T-helper 2 cell treated with Interferon-gamma antibody and Interleukin-4, amounts not matched to agents 100 ng/mL and 5 ng/mL, for 36 hours (primary cell): Measurements from ENCODE around the gene LBHD1. TPM values are rescaled to one million over a fixed set of nuclear protein-coding genes. Genes with fewer than 3 reads are reported as not detected.
"Not testable (repeated sequence)": the region's sequence is repeated elsewhere in the genome, so short reads cannot be mapped to it uniquely, and the experiment has no call there.

Experiments
- intact Hi-C: fragments of 100-400 bp; cut with micrococcal nuclease; formaldehyde crosslinking; loops from one replicate; pipeline ENCODE4 v1.15.1; 2023
- total RNA-seq: library from RNA; stranded (reverse); gene quantifications from 2 replicates; pipeline ENCODE4 v1.2.3, GENCODE V29; 2022

The LBHD1 gene
- total RNA-seq, 1 donor from 2014 or later: 18.9 TPM

DNA sequence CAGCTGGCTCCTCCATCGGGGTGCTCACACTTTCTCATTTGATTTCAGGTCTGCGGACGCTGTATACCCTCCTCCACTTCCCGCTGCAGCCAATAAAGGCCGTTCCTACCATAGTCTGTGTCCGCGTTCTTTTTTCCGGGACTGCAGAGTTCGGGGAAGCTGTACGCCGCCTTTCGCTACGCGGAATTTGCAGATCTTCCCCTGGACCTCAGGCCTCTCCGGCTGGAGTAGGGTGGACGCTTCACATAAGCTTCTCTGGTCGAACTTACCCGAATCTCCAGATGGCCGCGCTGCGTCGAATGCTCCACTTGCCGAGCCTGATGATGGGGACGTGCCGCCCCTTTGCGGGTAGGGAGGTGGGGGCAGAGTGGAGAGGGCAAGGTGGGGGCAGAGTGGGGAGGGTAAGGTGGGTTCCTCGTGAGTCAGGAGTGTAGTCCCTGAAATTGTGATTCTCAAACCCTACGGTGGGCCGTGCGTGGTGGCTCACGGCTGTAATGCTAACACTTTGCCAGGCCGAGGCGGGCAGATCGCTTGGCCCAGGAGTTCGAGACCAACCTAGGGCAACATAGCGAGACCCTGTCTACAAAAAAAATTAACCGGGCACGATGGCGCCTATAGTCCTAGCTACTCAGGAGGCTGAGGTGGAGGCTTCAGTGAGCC lies 6.3 kb downstream of the LBHD1 start:
- intact Hi-C loops: loop anchor here (1.0 to 2.0 kb wide), 7 partner anchors 13 to 75 kb away; partner anchors contain the start of genes EML3, GANAB, HNRNPUL2 and MTA2

DNA sequence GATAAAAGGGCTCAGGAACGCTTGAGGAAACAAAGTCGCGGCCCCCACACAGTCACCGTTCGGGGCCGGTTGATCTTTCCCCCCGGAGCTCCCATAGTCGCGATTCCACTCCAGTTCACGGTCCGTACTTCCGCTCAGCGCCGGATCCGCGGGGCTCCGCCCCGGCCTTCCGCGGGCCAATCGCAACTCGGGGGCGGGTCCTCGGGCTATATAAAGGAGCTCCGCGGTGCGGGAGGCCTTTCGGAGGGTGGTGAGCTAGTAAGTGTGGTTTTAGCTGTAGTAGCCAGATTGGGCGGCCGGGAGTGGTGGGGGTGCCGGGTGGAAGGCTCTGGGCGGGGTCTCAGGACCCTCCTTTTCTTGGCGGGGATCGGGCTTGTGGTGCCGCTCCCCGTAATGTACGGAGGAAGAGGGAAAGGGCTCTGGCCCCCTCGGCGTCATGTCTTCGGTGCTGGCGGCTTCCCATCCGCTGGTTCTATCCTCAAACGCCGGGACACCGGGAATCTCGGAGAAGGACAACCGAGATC lies 6.9 kb downstream of the LBHD1 start, which contains the start of the genes C11orf98 and CSKMT:
Gene C11orf98, minus strand, starts transcription at position 136 of the 524 bp plus-strand sequence. Its CDS starts 41 bp downstream, at position 95.
Gene CSKMT, plus strand, starts transcription at position 238 of the 524 bp plus-strand sequence. CDS start 568 bp downstream, outside the sequence.
- intact Hi-C loops: loop anchor here (1.0 to 2.0 kb wide), 7 partner anchors 14 to 74 kb away; partner anchors contain the start of genes EML3, GANAB, HNRNPUL2 and MTA2

DNA sequence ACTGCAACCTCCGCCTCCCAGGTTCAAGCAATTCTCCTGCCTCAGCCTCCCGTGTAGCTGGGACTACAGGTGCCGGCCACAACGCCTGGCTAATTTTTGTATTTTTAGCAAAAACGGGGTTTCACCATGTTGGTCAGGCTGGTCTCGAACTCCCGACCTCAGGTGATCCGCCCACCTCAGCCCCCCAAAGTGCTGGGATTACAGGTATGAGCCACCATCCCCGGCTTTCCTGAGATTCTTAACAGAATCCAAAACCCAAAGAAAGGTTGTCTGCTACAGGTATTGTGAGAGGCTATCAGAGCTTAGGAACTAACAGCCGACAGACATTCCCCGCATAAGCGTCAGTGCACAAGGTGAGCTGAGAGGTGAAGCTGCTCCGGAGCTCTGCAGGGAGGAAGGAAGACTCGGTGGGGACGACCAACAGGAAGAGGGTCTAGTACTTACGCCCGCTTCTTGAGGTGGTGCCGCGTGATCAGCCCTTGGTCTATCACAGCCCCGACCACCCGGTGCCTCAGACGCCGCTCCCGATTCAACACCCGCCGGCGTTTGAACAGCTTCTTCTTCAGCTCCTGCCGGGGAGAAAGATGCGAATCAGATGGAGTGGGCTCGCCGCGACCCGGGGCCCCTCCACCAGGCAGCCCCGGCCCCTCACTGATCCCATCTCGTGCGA lies 7.5 kb downstream of the LBHD1 start:
- intact Hi-C loops: loop anchor here (1.0 to 2.0 kb wide), 7 partner anchors 14 to 74 kb away; partner anchors contain the start of genes EML3, GANAB, HNRNPUL2 and MTA2

DNA sequence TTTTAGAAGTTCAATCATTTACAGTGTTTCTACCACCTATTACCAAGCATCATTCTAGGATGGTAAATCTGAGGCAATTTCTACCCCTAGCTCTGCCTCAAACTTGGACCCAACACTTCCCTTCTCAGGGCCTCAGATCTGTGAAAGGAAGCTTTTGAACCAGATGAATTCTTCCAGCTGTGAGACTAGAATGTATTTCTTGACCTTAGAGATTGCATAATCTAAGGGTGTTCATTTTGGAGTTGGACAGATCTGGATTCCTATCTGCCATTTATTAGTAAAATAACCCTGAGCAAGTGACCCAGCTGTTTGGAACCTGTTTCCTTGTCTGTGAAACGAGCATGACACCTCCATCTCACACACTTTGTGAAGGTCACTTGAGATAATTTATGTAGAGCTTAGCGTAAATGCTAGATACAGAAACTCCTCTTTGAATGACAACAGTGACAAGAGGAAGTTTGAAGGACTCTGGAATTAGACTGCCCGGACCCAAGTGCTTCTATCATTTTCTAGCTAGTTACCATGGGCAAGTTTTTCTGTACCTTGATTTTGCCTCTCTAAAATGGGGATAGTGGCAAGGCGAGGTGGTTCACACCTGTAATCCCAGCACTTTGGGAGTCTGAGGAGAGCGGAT lies 15.2 kb downstream of the LBHD1 start:
- intact Hi-C loops: no loop called here

DNA sequence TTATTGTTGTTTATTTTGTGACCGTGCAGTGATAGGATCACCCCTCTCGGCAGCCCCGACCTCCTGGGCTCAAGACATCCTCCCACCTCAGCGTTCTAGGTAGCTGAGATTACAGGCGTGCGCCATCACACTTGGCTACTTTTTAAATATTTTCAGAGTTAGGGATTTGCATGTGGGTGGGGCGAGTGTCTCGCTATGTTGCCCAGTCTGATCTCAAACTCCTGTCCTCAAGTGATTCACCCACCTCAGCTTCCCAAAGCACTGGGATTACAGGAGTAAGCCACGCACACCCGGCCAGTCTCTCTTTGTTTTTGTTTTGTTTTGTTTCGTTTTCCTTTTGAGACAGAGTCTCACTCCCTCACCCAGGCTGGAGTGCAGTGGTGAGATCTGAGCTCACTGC lies 17.8 kb downstream of the LBHD1 start:
- intact Hi-C loops: no loop called here

DNA sequence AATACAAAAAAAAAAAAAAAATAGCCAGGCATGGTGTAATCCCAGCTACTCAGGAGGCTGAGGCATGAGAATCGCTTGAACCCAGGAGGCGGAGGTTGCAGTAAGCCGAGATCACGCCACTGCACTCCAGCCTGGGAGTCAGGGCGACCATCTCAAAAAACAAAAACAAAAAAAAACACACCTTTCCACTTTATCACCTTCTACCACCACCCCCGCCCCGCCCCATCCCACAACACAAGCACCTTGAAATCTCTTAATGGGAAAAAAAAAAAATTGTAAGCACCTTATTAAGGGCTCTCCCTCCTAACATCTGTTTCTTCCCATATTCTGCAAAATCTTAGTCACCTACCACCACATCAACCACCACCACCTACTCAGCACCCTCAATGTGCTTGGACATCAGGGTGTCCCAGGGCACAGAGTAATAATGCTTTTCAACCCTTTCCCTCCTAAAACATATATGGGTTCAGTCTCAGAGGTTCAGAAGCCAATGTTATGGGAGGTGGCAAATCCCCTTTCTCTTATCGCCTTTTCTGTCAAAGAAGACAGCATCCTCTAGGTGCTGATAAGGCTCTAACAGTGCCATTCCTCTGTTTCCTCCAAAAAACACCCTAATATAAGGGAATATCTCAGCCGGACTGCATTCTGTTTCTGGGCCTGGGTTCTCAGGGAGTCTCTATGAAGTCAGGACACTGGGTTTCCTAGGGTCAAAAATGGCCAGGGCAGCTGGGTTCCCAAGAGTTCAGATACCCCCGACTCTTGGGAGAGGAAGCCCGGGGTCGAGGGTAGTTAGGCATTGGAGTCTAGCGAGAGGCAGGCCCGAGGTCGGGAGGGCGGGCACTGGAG lies 19.7 kb downstream of the LBHD1 start:
- intact Hi-C loops: loop anchor here (2.0 kb wide), 4 partner anchors 18 to 52 kb away; partner anchors contain the start of genes EML3, MTA2, ROM1 and UBXN1

DNA sequence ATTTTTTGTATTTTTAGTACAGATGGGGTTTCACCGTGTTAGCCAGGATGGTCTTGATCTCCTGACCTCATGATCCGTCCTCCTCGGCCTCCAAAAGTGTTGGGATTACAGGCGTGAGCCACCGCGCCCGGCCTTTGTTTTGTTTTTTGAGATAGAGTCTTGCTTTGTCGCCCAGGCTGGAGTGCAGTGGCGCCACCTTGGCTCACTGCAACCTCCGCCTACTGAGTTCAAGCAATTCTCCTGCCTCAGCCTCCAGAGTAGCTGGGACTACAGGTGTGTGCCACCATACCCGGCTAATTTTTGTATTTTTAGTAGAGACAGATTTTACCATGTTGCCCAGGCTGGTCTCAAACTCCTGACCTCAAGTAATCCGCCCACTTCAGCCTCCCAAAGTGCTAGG lies 21.8 kb downstream of the LBHD1 start:
- intact Hi-C loops: not testable (repeated sequence)

DNA sequence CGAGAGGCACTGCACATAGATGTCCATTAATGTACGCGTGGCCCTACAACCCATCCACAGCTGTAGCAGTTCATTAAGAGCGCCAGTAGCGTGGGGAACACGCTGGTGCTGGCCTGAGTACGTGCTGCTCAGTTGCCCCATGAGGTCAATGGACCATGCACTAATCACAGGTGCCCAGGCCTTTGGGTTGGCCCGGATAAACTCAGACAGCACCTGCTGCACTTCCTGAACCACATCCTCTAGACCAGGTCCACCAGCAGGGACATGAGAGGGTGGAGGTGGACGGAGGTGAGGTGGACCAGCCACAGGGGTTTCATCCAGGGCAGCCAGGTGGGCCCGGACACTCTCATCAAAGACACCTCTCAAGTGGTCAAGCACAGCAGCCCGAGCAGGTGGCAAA lies 22.6 kb downstream of the LBHD1 start:
- intact Hi-C loops: no loop called here

DNA sequence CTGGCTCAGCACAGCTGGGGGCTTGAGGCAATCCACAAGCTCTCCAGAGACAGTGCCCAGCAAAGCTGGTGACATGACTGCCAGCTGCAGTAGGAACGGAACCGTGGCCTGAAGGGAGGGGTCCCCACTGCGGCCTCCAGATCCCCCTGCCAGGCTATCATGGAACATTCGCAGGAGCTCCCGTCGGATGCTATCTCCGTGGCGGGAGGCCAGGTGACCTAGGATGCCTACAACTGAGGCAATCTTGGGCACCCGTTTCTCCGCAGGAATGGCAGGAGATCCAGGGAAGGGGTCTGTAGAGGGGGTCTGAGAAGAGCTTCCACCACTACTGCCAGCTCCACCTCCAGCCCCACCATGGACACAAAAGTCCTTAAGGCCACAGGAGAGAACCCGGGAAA lies 23.1 kb downstream of the LBHD1 start:
- intact Hi-C loops: no loop called here

DNA sequence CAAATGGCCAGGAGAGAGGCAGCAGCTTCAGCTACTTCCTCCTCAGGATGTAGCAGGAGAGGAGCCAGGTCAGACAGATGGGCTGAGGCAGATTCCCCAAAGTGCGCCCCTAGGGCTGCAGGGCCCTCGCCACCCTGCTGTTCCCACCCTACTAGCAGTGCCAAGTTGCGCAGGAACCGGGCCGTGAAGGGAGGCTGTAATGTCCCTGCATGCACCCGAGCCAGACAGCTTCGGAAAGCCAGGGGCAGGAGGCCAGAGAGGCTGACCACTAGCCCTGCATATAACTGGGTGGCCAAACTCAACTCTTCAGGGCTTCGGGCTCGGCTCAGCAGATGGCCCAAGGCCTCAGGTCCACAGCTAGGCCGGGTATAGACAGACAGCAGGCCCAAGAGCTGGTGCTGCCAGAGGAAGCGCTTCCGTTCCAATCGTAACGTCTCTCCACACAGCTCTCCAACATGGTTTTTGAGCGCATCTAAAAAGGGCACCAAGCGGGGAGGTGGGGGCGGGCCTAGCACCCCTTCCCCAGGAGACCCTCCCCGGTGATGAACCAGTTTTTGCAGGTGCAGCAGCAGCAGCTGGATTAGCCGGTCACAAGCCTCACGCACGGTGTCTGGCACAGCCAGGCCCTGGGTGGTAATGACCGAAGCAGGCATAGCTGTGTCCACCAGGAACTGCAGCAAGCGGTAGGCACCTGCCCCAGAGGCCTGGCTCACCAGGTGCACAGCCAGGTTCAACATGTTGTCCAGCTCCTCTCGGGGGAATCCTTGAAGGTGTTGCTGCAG lies 23.7 kb downstream of the LBHD1 start:
- intact Hi-C loops: no loop called here

DNA sequence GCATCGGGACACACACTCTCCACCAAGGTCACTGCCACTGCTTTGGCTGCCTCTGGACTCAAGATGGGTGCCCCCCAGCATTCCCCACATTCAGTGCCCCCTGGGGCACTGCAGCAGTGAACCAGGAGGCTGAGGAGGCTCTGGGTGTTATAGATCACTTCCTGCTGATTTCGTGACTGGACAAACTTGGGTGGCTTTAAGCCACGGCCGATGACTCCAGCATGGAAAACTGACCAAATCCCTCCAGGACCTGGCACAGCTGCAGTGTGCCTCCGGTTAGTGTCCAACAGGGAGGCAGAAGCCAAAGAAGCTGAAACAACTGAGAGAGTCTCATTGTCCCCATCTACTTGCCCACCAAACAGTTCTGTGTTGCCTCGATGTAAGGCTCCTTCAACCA lies 24.5 kb downstream of the LBHD1 start:
- intact Hi-C loops: loop anchor here (2.0 kb wide), 2 partner anchors 61 to 81 kb away; partner anchors contain the start of gene TTC9C

DNA sequence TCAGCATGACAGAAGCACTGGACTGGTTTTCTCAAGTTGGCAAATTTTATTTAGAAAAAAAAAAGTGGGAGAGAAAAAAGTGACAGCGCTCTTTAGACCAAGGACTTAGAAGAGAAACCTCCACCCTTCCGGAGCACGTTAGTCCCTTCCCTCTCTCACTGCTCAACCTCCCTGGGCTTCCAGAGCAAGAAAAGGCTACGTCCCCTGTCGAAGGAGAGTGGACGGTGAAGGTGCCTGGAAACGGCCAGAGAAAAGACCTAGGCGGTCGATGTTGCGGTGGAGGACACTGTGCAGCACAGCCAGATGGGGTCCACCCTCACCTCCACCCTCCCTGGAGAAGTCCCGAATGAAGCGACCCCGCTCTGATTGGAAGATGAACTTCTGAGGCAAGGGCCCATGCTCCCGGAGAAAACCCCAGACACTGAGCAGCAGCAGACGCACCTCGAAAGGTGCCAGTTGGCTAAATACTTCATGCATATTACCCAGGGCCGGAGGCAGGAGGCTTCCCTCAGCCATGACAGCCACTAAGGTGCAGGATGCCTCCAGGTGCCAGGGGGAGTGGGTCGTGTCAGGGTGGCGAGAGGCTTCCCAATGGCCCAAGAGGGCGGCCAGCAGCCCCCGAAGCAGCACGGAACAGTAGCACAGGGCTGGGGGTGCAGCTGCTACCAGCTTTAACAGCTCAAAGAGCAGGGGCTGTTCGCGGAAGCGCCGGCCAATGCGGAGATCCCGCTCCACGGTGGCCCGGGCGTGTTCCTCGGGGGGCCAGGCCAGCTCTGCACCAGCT lies 25.1 kb downstream of the LBHD1 start:
- intact Hi-C loops: loop anchor here (1.0 to 2.0 kb wide), 4 partner anchors 18 to 82 kb away; partner anchors contain the start of genes C11orf98, CSKMT and TTC9C

DNA sequence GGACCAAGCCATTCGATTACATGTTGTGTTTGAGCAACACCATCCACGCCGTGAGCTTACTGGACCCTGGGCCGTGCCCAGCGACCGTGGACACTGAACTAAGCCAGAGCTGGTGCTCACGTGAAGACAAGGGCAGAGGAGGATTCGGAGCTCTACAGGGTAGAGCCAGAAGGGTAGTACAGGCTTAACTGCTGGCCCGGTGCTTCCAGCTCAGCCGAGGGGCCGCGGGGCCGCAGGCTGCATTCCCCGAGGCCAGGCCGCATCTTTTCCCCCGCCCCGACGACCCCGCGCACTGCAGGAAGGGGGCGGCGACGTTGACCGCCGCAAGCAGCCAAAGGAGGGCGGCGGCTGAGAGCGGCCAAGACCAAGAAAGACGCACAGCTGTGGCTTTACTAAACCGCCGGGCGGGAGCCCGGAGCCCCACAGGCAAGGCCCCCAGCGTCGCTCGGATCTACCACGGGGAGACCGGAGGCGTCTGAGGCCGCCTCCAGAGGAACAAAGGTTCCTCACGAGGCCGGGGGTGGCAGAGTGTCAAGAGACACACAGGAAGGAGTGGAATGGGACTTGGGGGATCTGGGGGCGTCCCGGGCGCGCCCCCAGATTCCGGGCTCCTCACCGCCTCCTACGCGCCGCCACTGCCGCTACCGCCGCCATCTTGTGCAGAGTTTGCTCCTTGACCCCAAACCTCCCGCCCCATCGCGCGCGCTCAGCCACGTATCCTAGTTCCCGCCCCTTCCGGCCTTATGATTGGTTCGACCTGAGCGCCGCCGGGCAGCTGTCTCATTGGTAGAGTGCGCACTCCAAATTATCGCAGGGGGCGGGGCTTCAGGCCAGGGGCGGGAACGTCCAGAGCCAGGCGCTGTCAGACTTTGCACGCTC lies 25.9 kb downstream of the LBHD1 start, which contains the start of gene GANAB:
Gene GANAB, minus strand, starts transcription at position 668 of the 879 bp plus-strand sequence. Its CDS starts 14 bp downstream, at position 654.
- intact Hi-C loops: loop anchor here (1.0 to 2.0 kb wide), 4 partner anchors 19 to 83 kb away; partner anchors contain the start of genes C11orf98, CSKMT and TTC9C

DNA sequence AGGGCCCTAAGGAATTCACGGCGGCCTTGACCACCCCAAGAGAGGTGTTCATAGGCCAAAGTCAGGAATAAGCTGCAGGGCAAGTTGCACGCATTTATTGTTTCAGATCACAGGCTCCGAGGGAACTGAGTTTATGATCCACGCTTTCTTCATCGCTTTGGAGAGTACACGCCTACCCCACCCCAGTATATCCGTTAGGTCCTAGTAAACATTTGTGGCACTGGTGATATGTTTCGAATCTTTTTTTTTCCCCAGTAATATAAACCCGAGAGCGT lies 26.5 kb downstream of the LBHD1 start:
- intact Hi-C loops: no loop called here

DNA sequence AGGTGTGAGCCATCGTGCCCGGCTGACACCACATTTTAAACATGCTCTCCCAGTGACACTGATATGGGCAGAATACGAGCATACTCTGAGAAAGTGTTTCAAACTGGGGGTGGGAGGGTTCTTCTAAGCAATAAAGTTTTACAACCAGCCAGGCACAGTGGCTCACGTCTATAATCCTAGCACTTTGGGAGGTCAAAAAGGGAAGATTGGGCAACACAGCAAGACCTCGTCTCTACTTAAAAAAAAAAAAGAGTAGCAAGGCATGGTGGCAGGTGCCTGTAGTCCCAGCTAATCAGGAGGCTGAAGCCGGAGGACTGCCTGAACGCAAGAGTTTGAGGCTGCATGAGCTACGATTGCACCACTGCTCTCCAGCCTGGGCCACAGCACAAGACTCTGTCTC lies 27.8 kb downstream of the LBHD1 start:
- intact Hi-C loops: no loop called here

DNA sequence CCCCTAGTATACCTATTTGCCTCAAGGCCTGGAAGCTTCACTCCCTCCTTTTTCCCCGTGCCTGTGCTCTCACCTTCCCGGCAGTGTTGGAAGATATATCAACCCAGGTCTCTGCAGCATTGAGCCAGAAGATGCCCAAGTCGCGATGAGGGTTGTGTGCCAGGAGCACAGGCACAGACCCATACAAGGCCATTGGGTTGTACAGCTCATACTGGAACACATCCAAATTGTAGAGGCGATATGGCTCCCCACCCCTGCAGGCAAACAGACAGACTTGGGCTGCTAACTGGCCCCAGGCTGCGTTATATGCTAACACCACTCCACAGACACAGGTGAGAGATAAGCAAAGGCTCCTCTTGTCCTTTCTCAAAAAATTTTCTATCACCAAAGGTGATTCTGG lies 39.6 kb downstream of the LBHD1 start:
- intact Hi-C loops: no loop called here

DNA sequence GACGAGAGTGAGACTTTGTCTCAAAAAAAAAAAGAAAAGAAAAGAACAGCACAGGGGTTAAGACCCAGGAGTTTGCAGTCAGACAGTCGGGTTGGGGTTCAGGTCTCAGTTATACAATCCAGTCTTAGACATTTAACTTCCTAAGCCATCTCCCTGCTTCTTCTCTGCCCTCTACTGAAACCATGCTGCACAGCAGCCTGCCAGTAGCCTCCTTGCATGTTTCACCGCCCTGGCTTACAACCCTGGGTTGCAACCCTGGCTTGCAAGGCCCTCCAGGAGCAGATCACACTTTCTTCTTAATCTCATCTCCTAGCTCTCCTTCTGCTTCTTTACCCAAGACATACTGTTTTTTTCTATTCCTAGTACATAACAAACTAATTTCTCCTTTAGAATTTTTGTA lies 44.4 kb downstream of the LBHD1 start:
- intact Hi-C loops: no loop called here
